Amniotic epithelial cell (primary cell): ENCODE results near the gene SRPX.

ENCODE experiments used
- DNase-seq: peaks from one replicate; pipeline ENCODE4 v3.0.0-alpha.2; 2010; ENCODE audit warnings: low read depth

SRPX gene

GRCh38 chrX:38206542-38206941, 14.1 kb downstream of the SRPX start:
- DNase-seq, result no peak

- peak; percentile 31 for DNase-seq
These were observed 14.6 kb downstream of the SRPX start for GRCh38 chrX:38206036-38206435.

GRCh38 chrX:38205039-38205438, 15.6 kb downstream of the SRPX start:
- no peak for DNase-seq

- no peak for DNase-seq
These were observed 28.5 kb downstream of the SRPX start for GRCh38 chrX:38192007-38192810.

- DNase-seq, result no peak
These were observed 31.0 kb downstream of the SRPX start for GRCh38 chrX:38189431-38190250.

- no peak for DNase-seq
These were observed 37.1 kb downstream of the SRPX start for GRCh38 chrX:38183596-38183995.

GRCh38 chrX:38181357-38181756, 39.3 kb downstream of the SRPX start:
- no peak for DNase-seq

GRCh38 chrX:38178396-38178795, 42.3 kb downstream of the SRPX start:
- no peak for DNase-seq

GRCh38 chrX:38175139-38175538, 45.5 kb downstream of the SRPX start:
- no peak for DNase-seq

- no peak for DNase-seq
These were observed 48.1 kb downstream of the SRPX start for GRCh38 chrX:38172596-38172995.

GRCh38 chrX:38170556-38170955, 50.1 kb downstream of the SRPX start:
- DNase-seq, result no peak

GRCh38 chrX:38166478-38167083, 54.1 kb downstream of the SRPX start:
- DNase-seq, result no peak

- DNase-seq, result no peak
These were observed 55.6 kb downstream of the SRPX start for GRCh38 chrX:38165023-38165422.

GRCh38 chrX:38163193-38163592, 57.5 kb downstream of the SRPX start:
- peak; percentile 34 for DNase-seq

- DNase-seq, result no peak
These were observed 63.8 kb downstream of the SRPX start for GRCh38 chrX:38156838-38157237.

GRCh38 chrX:38154818-38155217, 65.9 kb downstream of the SRPX start:
- no peak for DNase-seq

GRCh38 chrX:38154340-38154739, 66.3 kb downstream of the SRPX start:
- DNase-seq, result no peak

GRCh38 chrX:38151441-38151840, 69.2 kb downstream of the SRPX start:
- peak; percentile 51 for DNase-seq

- DNase-seq, result no peak
These were observed 69.7 kb downstream of the SRPX start for GRCh38 chrX:38150993-38151392.

- DNase-seq, result no peak
These were observed 71.7 kb downstream of the SRPX start for GRCh38 chrX:38149016-38149415.

GRCh38 chrX:38142610-38143009, 78.1 kb downstream of the SRPX start:
- peak; percentile 71 for DNase-seq

- DNase-seq, result no peak
These were observed 81.8 kb downstream of the SRPX start for GRCh38 chrX:38138900-38139299.
